Lung (tissue), 12 donors: Measurements from ENCODE around the gene ALG12. TPM values are rescaled to one million over a fixed set of nuclear protein-coding genes. Genes with fewer than 3 reads are reported as not detected.

Experiments used
- ATAC-seq: fragments of 200-7000 bp; cut with Tn5 transposase; one replicate; pipeline ENCODE4 v1.9.1; 2020; ENCODE audit warnings: moderate number of reproducible peaks; ENCODE audit not compliant: insufficient read depth, low FRiP score
- DNase-seq, 3 donors: peaks; one replicate each; pipeline ENCODE4 v3.0.0-alpha.2; 2013 to 2017
- H3K27ac ChIP-seq, 2 donors: one replicate each; pipeline ENCODE4 v1.5.1; 2013; ENCODE audit warnings: mild to moderate bottlenecking in 2 of 2, moderate library complexity in 2 of 2, control low read depth in 1 of 2, inconsistent platforms in 1 of 2, low read depth in 1 of 2, low read length in 1 of 2
- H3K27me3 ChIP-seq, 3 donors: one replicate each; pipeline ENCODE4 v1.5.1; 2013; ENCODE audit warnings: low read length in 2 of 3; ENCODE audit not compliant: control insufficient read depth in 3 of 3, insufficient read depth in 3 of 3
- H3K36me3 ChIP-seq, 4 donors: one replicate each; pipeline ENCODE4 v1.5.1; 2013; ENCODE audit warnings: low read length in 4 of 4, mild to moderate bottlenecking in 1 of 4, moderate library complexity in 1 of 4; ENCODE audit not compliant: control insufficient read depth in 4 of 4, insufficient read depth in 4 of 4
- H3K4me1 ChIP-seq, 5 donors: one replicate each; pipeline ENCODE4 v1.5.1; 2013; ENCODE audit warnings: low read length in 5 of 5, mild to moderate bottlenecking in 2 of 5, moderate library complexity in 1 of 5; ENCODE audit not compliant: control insufficient read depth in 5 of 5, insufficient read depth in 5 of 5
- H3K4me3 ChIP-seq: one replicate; pipeline ENCODE4 v1.5.1; 2013; ENCODE audit warnings: mild to moderate bottlenecking, control low read depth, moderate library complexity
- H3K9ac ChIP-seq, 2 donors: one replicate each; pipeline ENCODE4 v1.5.1; 2013; ENCODE audit warnings: low read length in 2 of 2, control low read depth in 1 of 2; ENCODE audit not compliant: insufficient read depth in 1 of 2
- H3K9me3 ChIP-seq, 4 donors: one replicate each; pipeline ENCODE4 v1.5.1; 2013; ENCODE audit warnings: low read length in 3 of 4, mild to moderate bottlenecking in 1 of 4, moderate library complexity in 1 of 4; ENCODE audit not compliant: control insufficient read depth in 4 of 4, insufficient read depth in 3 of 4
- CTCF ChIP-seq: IDR thresholded peaks from 2 replicates; pipeline ENCODE4 v1.5.1; 2012; ENCODE audit warnings: mild to moderate bottlenecking; ENCODE audit errors: control extremely low read depth, extremely low read depth
- WGBS, 2 donors: extraction: QIAGEN DNeasy Blood & Tissue Kit; methylation state at CpG; one replicate each; pipeline ENCODE4 v1.1.7; 2013; 5-methylcytosine and 5-hydroxymethylcytosine counted together
- polyA plus RNA-seq, 2 donors: library from polyadenylated mRNA; stranded (reverse); fragments of 200-250 nt; gene quantifications; one replicate each; pipeline ENCODE4 v1.2.1, GENCODE V29; 2013
- total RNA-seq, 2 donors: library from RNA; depleted of rRNA in 1 of 2; stranded (reverse); fragments of >200 nt in 1 of 2; gene quantifications; one replicate each; pipeline ENCODE4 v1.2.1, GENCODE V29; 2014 to 2021
- donor health status: control.
- donor health status: control.
- donor health status: Bipolar disorder and iron deficiency.
- donor health status: healthy.
- donor health status: DM: yes; HTN: yes; CAD: no.

The ALG12 gene
- total and polyA plus RNA-seq, 4 donors: 13.6 to 33.9 (median 16.6) TPM

- no peak for ATAC-seq
- no peaks in the 10 kb centered on the region for H3K9me3 ChIP-seq
- no peak overlapping the region for H3K27ac ChIP-seq
- DNase-seq: no peak
- no peak for TF ChIP-seq CTCF
- H3K4me1 ChIP-seq: peaks cover 0 to 9% (median 5%) of the 10 kb centered on the region in 5 donors
- H3K9ac ChIP-seq: no peak overlapping the region
- WGBS, 2 donors: 96 to 97% methylated on average over 24 to 25 of the region's 25 CpGs
- H3K36me3 ChIP-seq: peaks cover 0 to 28% (median 13%) of the 10 kb centered on the region in 4 donors
- no peaks in the 10 kb centered on the region for H3K27me3 ChIP-seq
- H3K4me3 ChIP-seq: no peak overlapping the region
Measured at GRCh38 chr22:49922926-49923325, 4.7 kb upstream of the ALG12 start.

GRCh38 chr22:49922484-49922883, 4.2 kb upstream of the ALG12 start:
- ATAC-seq (no peak), DNase-seq (no peak)
- Histone ChIP-seq H3K36me3 (peaks cover 0 to 27% (median 13%) of the 10 kb centered on the region in 4 donors), H3K9ac (no peak overlapping the region), H3K27me3 (no peaks in the 10 kb centered on the region), H3K4me3 (no peak overlapping the region), H3K27ac (no peak overlapping the region), H3K9me3 (no peaks in the 10 kb centered on the region), H3K4me1 (peaks cover 0 to 9% (median 5%) of the 10 kb centered on the region in 5 donors)
- no peak for TF ChIP-seq CTCF
- WGBS, 2 donors: 92 to 96% methylated on average over 19 to 22 of the region's 22 CpGs

- H3K4me1 ChIP-seq: peaks cover 0 to 11% (median 9%) of the 10 kb centered on the region in 5 donors
- no peak overlapping the region for H3K4me3 ChIP-seq
- peaks cover 0 to 25% (median 13%) of the 10 kb centered on the region in 4 donors for H3K36me3 ChIP-seq
- ATAC-seq (no peak), DNase-seq (no peak)
- no peaks in the 10 kb centered on the region for H3K27me3 ChIP-seq
- TF ChIP-seq CTCF: no peak
- no peak overlapping the region for H3K9ac ChIP-seq
- no peaks in the 10 kb centered on the region for H3K9me3 ChIP-seq
- no peak overlapping the region for H3K27ac ChIP-seq
- 94 to 97% methylated on average over 35 of the region's 35 CpGs for WGBS, 2 donors
Measured at GRCh38 chr22:49921508-49922278, 3.5 kb upstream of the ALG12 start.
